HAP-1 (cell line): Measurements from ENCODE around the gene DNAJC22.
"Not testable (repeated sequence)": the region's sequence is repeated elsewhere in the genome, so short reads cannot be mapped to it uniquely, and the experiment has no call there.

ENCODE experiments used
- DNase-seq, 2 experiments: peaks; one replicate each; pipeline ENCODE4 v3.0.0-alpha.2; 2016 to 2020; ENCODE audit warnings: low spot score in 2 of 2
- H3K27me3 ChIP-seq: fragments of 250-450 bp; sonication (Bioruptor Pico); 2 replicates; pipeline ENCODE4 v1.5.1; 2020; ENCODE audit warnings: low read depth, mild to moderate bottlenecking, moderate library complexity
- H3K36me3 ChIP-seq: fragments of 250-450 bp; sonication (Bioruptor Pico); replicated peaks from 2 replicates; pipeline ENCODE4 v1.5.1; 2020; ENCODE audit warnings: mild to moderate bottlenecking
- H3K4me1 ChIP-seq: fragments of 250-450 bp; sonication (Bioruptor Pico); 2 replicates; pipeline ENCODE4 v1.5.1; 2020; ENCODE audit warnings: mild to moderate bottlenecking
- H3K4me3 ChIP-seq: fragments of 250-450 bp; sonication (Bioruptor Pico); 2 replicates; pipeline ENCODE4 v1.5.1; 2020; ENCODE audit warnings: mild to moderate bottlenecking, moderate library complexity
- H3K9me3 ChIP-seq: fragments of 250-450 bp; sonication (Bioruptor Pico); 2 replicates; pipeline ENCODE4 v1.5.1; 2020; ENCODE audit warnings: mild to moderate bottlenecking, moderate library complexity
- in situ Hi-C: fragments of 300-500 bp; cut with MboI; formaldehyde crosslinking; loops from 3 replicates; pipeline ENCODE4 v1.14.3; 2020; ENCODE audit warnings: low sequenced_read_pairs, inconsistent platforms, mixed read lengths

Gene DNAJC22

GRCh38 chr12:49323524-49324097 is 23.1 kb upstream of the DNAJC22 start:
- peaks cover 37% of the 10 kb centered on the region for H3K36me3 ChIP-seq
- DNase-seq, result no peak
- H3K27me3 ChIP-seq, result no peaks in the 10 kb centered on the region
- H3K4me3 ChIP-seq, result peak overlapping the region; percentile 76
- no peaks in the 10 kb centered on the region for H3K9me3 ChIP-seq
- in situ Hi-C loops, result no loop called here
- peaks cover 6% of the 10 kb centered on the region for H3K4me1 ChIP-seq

- in situ Hi-C loops, result no loop called here
- H3K27me3 ChIP-seq, result no peaks in the 10 kb centered on the region
- peaks cover 6% of the 10 kb centered on the region for H3K4me1 ChIP-seq
- peaks cover 53% of the 10 kb centered on the region for H3K36me3 ChIP-seq
- H3K9me3 ChIP-seq, result no peaks in the 10 kb centered on the region
- no peak overlapping the region for H3K4me3 ChIP-seq
- DNase-seq, result no peak
Observed at GRCh38 chr12:49325606-49326005, 21.1 kb upstream of the DNAJC22 start.

GRCh38 chr12:49327368-49327767 is 19.3 kb upstream of the DNAJC22 start:
- Histone ChIP-seq H3K27me3 (no peaks in the 10 kb centered on the region), H3K9me3 (no peaks in the 10 kb centered on the region), H3K4me1 (peaks cover 2% of the 10 kb centered on the region), H3K4me3 (no peak overlapping the region), H3K36me3 (peaks cover 70% of the 10 kb centered on the region)
- in situ Hi-C loops, result no loop called here
- DNase-seq, result no peak

GRCh38 chr12:49327887-49328286 is 18.8 kb upstream of the DNAJC22 start:
- DNase-seq, result no peak
- Histone ChIP-seq H3K9me3 (no peaks in the 10 kb centered on the region), H3K27me3 (no peaks in the 10 kb centered on the region), H3K4me3 (no peak overlapping the region), H3K36me3 (peaks cover 71% of the 10 kb centered on the region), H3K4me1 (peaks cover 2% of the 10 kb centered on the region)
- in situ Hi-C loops, result no loop called here

GRCh38 chr12:49328816-49329215 is 17.9 kb upstream of the DNAJC22 start:
- Histone ChIP-seq H3K4me3 (no peak overlapping the region), H3K4me1 (peaks cover 2% of the 10 kb centered on the region), H3K36me3 (peaks cover 67% of the 10 kb centered on the region), H3K9me3 (no peaks in the 10 kb centered on the region), H3K27me3 (no peaks in the 10 kb centered on the region)
- in situ Hi-C loops, result no loop called here
- DNase-seq, result no peak

- no peak for DNase-seq
- Histone ChIP-seq H3K36me3 (peaks cover 65% of the 10 kb centered on the region), H3K4me1 (peaks cover 4% of the 10 kb centered on the region; the same call in 1 of the 2 replicates), H3K27me3 (no peaks in the 10 kb centered on the region), H3K9me3 (no peaks in the 10 kb centered on the region), H3K4me3 (no peak overlapping the region)
- in situ Hi-C loops, result no loop called here
Observed at GRCh38 chr12:49330032-49330619, 16.6 kb upstream of the DNAJC22 start.

GRCh38 chr12:49330631-49331379 is 15.9 kb upstream of the DNAJC22 start:
- no peak for DNase-seq
- H3K36me3 ChIP-seq, result peaks cover 59% of the 10 kb centered on the region
- in situ Hi-C loops, result no loop called here

GRCh38 chr12:49331380-49332222 is 15.1 kb upstream of the DNAJC22 start:
- H3K4me3 ChIP-seq, result no peak overlapping the region

More at GRCh38 chr12:49330631-49331379, 15.9 kb upstream of the DNAJC22 start:
- H3K27me3 ChIP-seq, result no peaks in the 10 kb centered on the region
- no peak overlapping the region for H3K4me3 ChIP-seq
- H3K4me1 ChIP-seq, result peaks cover 7% of the 10 kb centered on the region; the same call in 1 of the 2 replicates
- no peaks in the 10 kb centered on the region for H3K9me3 ChIP-seq

GRCh38 chr12:49332441-49332861 is 14.2 kb upstream of the DNAJC22 start:
- Histone ChIP-seq H3K4me1 (peaks cover 10% of the 10 kb centered on the region; the same call in 1 of the 2 replicates), H3K27me3 (no peaks in the 10 kb centered on the region), H3K9me3 (no peaks in the 10 kb centered on the region), H3K36me3 (peaks cover 43% of the 10 kb centered on the region), H3K4me3 (no peak overlapping the region)
- no peak for DNase-seq
- in situ Hi-C loops, result no loop called here

More at GRCh38 chr12:49331380-49332222, 15.1 kb upstream of the DNAJC22 start:
- H3K9me3 ChIP-seq, result no peaks in the 10 kb centered on the region
- H3K27me3 ChIP-seq, result no peaks in the 10 kb centered on the region
- peaks cover 10% of the 10 kb centered on the region; the same call in 1 of the 2 replicates for H3K4me1 ChIP-seq
- peak; percentile 44 to 80 for DNase-seq
- peaks cover 51% of the 10 kb centered on the region for H3K36me3 ChIP-seq
- in situ Hi-C loops, result no loop called here

GRCh38 chr12:49332891-49333371 is 13.8 kb upstream of the DNAJC22 start:
- peak in 1 of 2 experiments; percentile 10 for DNase-seq
- Histone ChIP-seq H3K9me3 (no peaks in the 10 kb centered on the region), H3K4me3 (no peak overlapping the region), H3K36me3 (peaks cover 39% of the 10 kb centered on the region), H3K27me3 (no peaks in the 10 kb centered on the region), H3K4me1 (peaks cover 10% of the 10 kb centered on the region; the same call in 1 of the 2 replicates)
- in situ Hi-C loops, result no loop called here

GRCh38 chr12:49333778-49334177 is 12.9 kb upstream of the DNAJC22 start:
- H3K36me3 ChIP-seq, result peaks cover 34% of the 10 kb centered on the region
- H3K9me3 ChIP-seq, in situ Hi-C loops, H3K4me3 ChIP-seq, H3K27me3 ChIP-seq: not testable (repeated sequence)
- H3K4me1 ChIP-seq, result peaks cover 10% of the 10 kb centered on the region; the same call in 1 of the 2 replicates
- peak in 1 of 2 experiments; percentile 4 for DNase-seq

GRCh38 chr12:49334226-49334625 is 12.5 kb upstream of the DNAJC22 start:
- DNase-seq, result peak in 1 of 2 experiments; percentile 9
- H3K4me1 ChIP-seq, result peaks cover 10% of the 10 kb centered on the region; the same call in 1 of the 2 replicates
- H3K36me3 ChIP-seq, result peaks cover 30% of the 10 kb centered on the region
- no peaks in the 10 kb centered on the region for H3K27me3 ChIP-seq
- H3K4me3 ChIP-seq, result no peak overlapping the region
- no peaks in the 10 kb centered on the region for H3K9me3 ChIP-seq
- in situ Hi-C loops, result no loop called here

- no peaks in the 10 kb centered on the region for H3K27me3 ChIP-seq
- no peak overlapping the region for H3K4me3 ChIP-seq
- peaks cover 25% of the 10 kb centered on the region for H3K36me3 ChIP-seq
- in situ Hi-C loops, result no loop called here
- H3K4me1 ChIP-seq, result peaks cover 10% of the 10 kb centered on the region; the same call in 1 of the 2 replicates
- H3K9me3 ChIP-seq, result no peaks in the 10 kb centered on the region
- peak in 1 of 2 experiments; percentile 10 for DNase-seq
Observed at GRCh38 chr12:49334681-49335080, 12.0 kb upstream of the DNAJC22 start.
